ENCODE results near the gene RHBG. TPM values are rescaled to one million over a fixed set of nuclear protein-coding genes. Genes with fewer than 3 reads are reported as not detected.

RHBG gene
- total RNA-seq, 3 donors from 2014 or later (not counting 1 experiment from before 2014, with no cell fraction given) = not detected

GRCh38 chr1:156359973-156360372 lies 9.0 kb upstream of the RHBG start:
- Mint-ChIP-seq H3K4me3 (no peak overlapping the region), H3K36me3 (no peaks in the 10 kb centered on the region), H3K27ac (no peak overlapping the region), H3K9me3 (no peaks in the 10 kb centered on the region), H3K4me1 (peaks cover 0 to 8% of the 10 kb centered on the region in 2 donors), H3K27me3 (ENCODE audit: low read depth in 2 of 2) (peaks cover 40 to 44% of the 10 kb centered on the region in 2 donors)
- TF ChIP-seq CTCF (IDR thresholded peaks at IDR 0.05) = no peak
- no peak overlapping the region for H3K27ac ChIP-seq (ENCODE audit: low read length)
- H3K4me1 ChIP-seq (ENCODE audit: control insufficient read depth, insufficient read depth, low read length) = peaks cover 4% of the 10 kb centered on the region
- no peaks in the 10 kb centered on the region for H3K9me3 ChIP-seq (ENCODE audit: control insufficient read depth, insufficient read depth, low read length)
- H3K36me3 ChIP-seq (ENCODE audit: control insufficient read depth, insufficient read depth, low read length) = no peaks in the 10 kb centered on the region
- intact Hi-C loops (cut with micrococcal nuclease) = no loop called here
- 50% methylated on average over 6 of the region's 6 CpGs for WGBS (ENCODE audit: insufficient coverage)
- DNase-seq = no peak
- H3K4me3 ChIP-seq (ENCODE audit: low read length) = no peak overlapping the region
- ATAC-seq = no peak
- peaks cover 14% of the 10 kb centered on the region for H3K27me3 ChIP-seq (ENCODE audit: control insufficient read depth, insufficient read depth, low read length)

- no peaks in the 10 kb centered on the region for H3K9me3 Mint-ChIP-seq
- H3K27ac ChIP-seq (ENCODE audit: low read length) = no peak overlapping the region
- ATAC-seq = no peak
- no peaks in the 10 kb centered on the region for H3K36me3 Mint-ChIP-seq
- H3K27ac Mint-ChIP-seq = no peak overlapping the region
- H3K4me3 ChIP-seq (ENCODE audit: low read length) = no peak overlapping the region
- H3K4me1 Mint-ChIP-seq = peaks cover 0 to 8% of the 10 kb centered on the region in 2 donors
- H3K27me3 Mint-ChIP-seq (ENCODE audit: low read depth in 2 of 2) = peaks cover 44 to 46% of the 10 kb centered on the region in 2 donors
- no peak overlapping the region for H3K4me3 Mint-ChIP-seq
- intact Hi-C loops (cut with micrococcal nuclease) = no loop called here
- 97% methylated on average over 11 of the region's 11 CpGs for WGBS (ENCODE audit: insufficient coverage)
- no peaks in the 10 kb centered on the region for H3K9me3 ChIP-seq (ENCODE audit: control insufficient read depth, insufficient read depth, low read length)
- no peaks in the 10 kb centered on the region for H3K36me3 ChIP-seq (ENCODE audit: control insufficient read depth, insufficient read depth, low read length)
- DNase-seq = no peak
- peaks cover 14% of the 10 kb centered on the region for H3K27me3 ChIP-seq (ENCODE audit: control insufficient read depth, insufficient read depth, low read length)
- H3K4me1 ChIP-seq (ENCODE audit: control insufficient read depth, insufficient read depth, low read length) = peaks cover 4% of the 10 kb centered on the region
- TF ChIP-seq CTCF (IDR thresholded peaks at IDR 0.05) = no peak
Measured at GRCh38 chr1:156360534-156360933, 8.5 kb upstream of the RHBG start.

- Histone ChIP-seq H3K9me3 (ENCODE audit: control insufficient read depth, insufficient read depth, low read length) (no peaks in the 10 kb centered on the region), H3K4me1 (ENCODE audit: control insufficient read depth, insufficient read depth, low read length) (peaks cover 10% of the 10 kb centered on the region), H3K27ac (ENCODE audit: low read length) (no peak overlapping the region), H3K4me3 (ENCODE audit: low read length) (no peak overlapping the region), H3K36me3 (ENCODE audit: control insufficient read depth, insufficient read depth, low read length) (no peaks in the 10 kb centered on the region), H3K27me3 (ENCODE audit: control insufficient read depth, insufficient read depth, low read length) (peaks cover 10% of the 10 kb centered on the region)
- Mint-ChIP-seq H3K27me3 (ENCODE audit: low read depth in 2 of 2) (peaks cover 37 to 47% of the 10 kb centered on the region in 2 donors), H3K36me3 (no peaks in the 10 kb centered on the region), H3K27ac (no peak overlapping the region), H3K9me3 (no peaks in the 10 kb centered on the region), H3K4me1 (peaks cover 0 to 5% of the 10 kb centered on the region in 2 donors), H3K4me3 (no peak overlapping the region)
- ATAC-seq (no peak), DNase-seq (no peak)
- TF ChIP-seq CTCF (IDR thresholded peaks at IDR 0.05) = no peak
- intact Hi-C loops (cut with micrococcal nuclease) = no loop called here
Measured at GRCh38 chr1:156365754-156366153, 3.3 kb upstream of the RHBG start.

GRCh38 chr1:156366378-156367166 lies 2.4 kb upstream of the RHBG start:
- H3K4me1 ChIP-seq (ENCODE audit: control insufficient read depth, insufficient read depth, low read length) = peaks cover 10% of the 10 kb centered on the region
- no peaks in the 10 kb centered on the region for H3K9me3 ChIP-seq (ENCODE audit: control insufficient read depth, insufficient read depth, low read length)
- Mint-ChIP-seq H3K9me3 (no peaks in the 10 kb centered on the region), H3K27me3 (ENCODE audit: low read depth in 2 of 2) (peaks cover 36 to 45% of the 10 kb centered on the region in 2 donors), H3K4me1 (peaks cover 0 to 5% of the 10 kb centered on the region in 2 donors), H3K27ac (no peak overlapping the region), H3K4me3 (no peak overlapping the region), H3K36me3 (no peaks in the 10 kb centered on the region)
- no peak for TF ChIP-seq CTCF (IDR thresholded peaks at IDR 0.05)
- H3K27me3 ChIP-seq (ENCODE audit: control insufficient read depth, insufficient read depth, low read length) = peaks cover 10% of the 10 kb centered on the region
- DNase-seq = no peak
- no peak for ATAC-seq
- H3K4me3 ChIP-seq (ENCODE audit: low read length) = no peak overlapping the region
- intact Hi-C loops (cut with micrococcal nuclease) = no loop called here
- H3K27ac ChIP-seq (ENCODE audit: low read length) = no peak overlapping the region
- no peaks in the 10 kb centered on the region for H3K36me3 ChIP-seq (ENCODE audit: control insufficient read depth, insufficient read depth, low read length)
- 93% methylated on average over 5 of the region's 5 CpGs for WGBS (ENCODE audit: insufficient coverage)
